Natural killer cell (primary cell): ENCODE results near the gene SPOCK1. TPM values are rescaled to one million over a fixed set of nuclear protein-coding genes. Genes with fewer than 3 reads are reported as not detected.

Experiments
- ATAC-seq, 3 donors: fragments of 150-1000 bp in 2 of 3; fragments of 200-7000 bp in 1 of 3; cut with Tn5 transposase; 1 replicate in 1 of 3; 2 replicates in 2 of 3; pipeline ENCODE4 v1.10.0; 2021; ENCODE audit warnings: mild to moderate bottlenecking in 2 of 3, moderate library complexity in 2 of 3
- DNase-seq, 2 donors: peaks; one replicate each; pipeline versions ENCODE4 v3.0.0 to v3.0.0-alpha.2; 2013 to 2021; ENCODE audit warnings: mixed read lengths in 1 of 2
- H3K27ac ChIP-seq: one replicate; pipeline ENCODE4 v1.5.1; 2013; ENCODE audit warnings: mild to moderate bottlenecking, low read length
- H3K27me3 ChIP-seq: one replicate; pipeline ENCODE4 v1.6.1; 2013; ENCODE audit warnings: low read length; ENCODE audit not compliant: control insufficient read depth, insufficient read depth
- H3K36me3 ChIP-seq: one replicate; pipeline ENCODE4 v1.6.1; 2013; ENCODE audit warnings: low read length; ENCODE audit not compliant: control insufficient read depth, insufficient read depth
- H3K4me1 ChIP-seq: one replicate; pipeline ENCODE4 v1.6.1; 2013; ENCODE audit warnings: low read length; ENCODE audit not compliant: control insufficient read depth, insufficient read depth
- H3K4me3 ChIP-seq: one replicate; pipeline ENCODE4 v1.5.1; 2013; ENCODE audit warnings: low read length
- H3K9me3 ChIP-seq: one replicate; pipeline ENCODE4 v1.6.1; 2013; ENCODE audit warnings: low read length; ENCODE audit not compliant: control insufficient read depth, insufficient read depth
- H3K27ac Mint-ChIP-seq, 2 donors: one replicate each; pipeline ENCODE4 v1.8.0; 2022; ENCODE audit warnings: mild to moderate bottlenecking in 2 of 2, mixed read lengths in 2 of 2, moderate library complexity in 1 of 2
- H3K27me3 Mint-ChIP-seq, 2 donors: one replicate each; pipeline ENCODE4 v1.8.0; 2022; ENCODE audit warnings: low read depth in 2 of 2, mixed read lengths in 2 of 2
- H3K36me3 Mint-ChIP-seq: one replicate; pipeline ENCODE4 v1.8.0; 2022; ENCODE audit warnings: mixed read lengths
- H3K4me1 Mint-ChIP-seq, 2 donors: one replicate each; pipeline ENCODE4 v1.8.0; 2022; ENCODE audit warnings: mixed read lengths in 2 of 2
- H3K4me3 Mint-ChIP-seq: one replicate; pipeline ENCODE4 v1.8.0; 2022; ENCODE audit warnings: mild to moderate bottlenecking, moderate library complexity, mixed read lengths
- H3K9me3 Mint-ChIP-seq, 2 donors: one replicate each; pipeline ENCODE4 v1.8.0; 2022; ENCODE audit warnings: mixed read lengths in 2 of 2
- CTCF ChIP-seq: fragments of 200-600 bp; IDR thresholded peaks from one replicate; pipeline ENCODE4 v1.8.0; 2022; ENCODE audit warnings: antibody characterized with exemption
- WGBS: methylation state at CpG from one replicate; pipeline ENCODE4 v1.1.7; 2013; ENCODE audit warnings: missing lambda C conversion rate; ENCODE audit not compliant: insufficient coverage; 5-methylcytosine and 5-hydroxymethylcytosine counted together
- intact Hi-C: fragments of 100-400 bp; cut with micrococcal nuclease; formaldehyde crosslinking; loops from one replicate; pipeline ENCODE4 v1.14.2; 2022
- total RNA-seq, 4 donors: library from RNA; stranded (reverse); fragments of 120-200 nt in 1 of 4; gene quantifications; one replicate each; pipeline versions ENCODE4 v1.2.3 to v1.2.4, GENCODE V29; 2013 to 2022

The SPOCK1 gene
- total RNA-seq, 3 donors from 2014 or later (not counting 1 experiment from before 2014, with no cell fraction given): 0.09 to 1.6 (median 0.61) TPM

- Mint-ChIP-seq H3K27me3 (peaks cover under 1 to 8% of the 10 kb centered on the region in 2 donors), H3K4me3 (no peak overlapping the region), H3K36me3 (no peaks in the 10 kb centered on the region), H3K4me1 (peaks cover 1 to 4% of the 10 kb centered on the region in 2 donors), H3K9me3 (peaks cover 0 to 2% of the 10 kb centered on the region in 2 donors), H3K27ac (no peak overlapping the region)
- TF ChIP-seq CTCF: no peak
- Histone ChIP-seq H3K9me3 (no peaks in the 10 kb centered on the region), H3K27ac (no peak overlapping the region), H3K27me3 (no peaks in the 10 kb centered on the region), H3K4me1 (no peaks in the 10 kb centered on the region), H3K4me3 (no peak overlapping the region), H3K36me3 (no peaks in the 10 kb centered on the region)
- no peak for DNase-seq
- intact Hi-C loops: no loop called here
- ATAC-seq: no peak
Measured at GRCh38 chr5:137272831-137273230, 226.3 kb downstream of the SPOCK1 start.

- no peak for ATAC-seq
- Mint-ChIP-seq H3K4me1 (peaks cover 6 to 8% of the 10 kb centered on the region in 2 donors), H3K27ac (no peak overlapping the region), H3K9me3 (no peaks in the 10 kb centered on the region), H3K4me3 (no peak overlapping the region), H3K36me3 (no peaks in the 10 kb centered on the region), H3K27me3 (peaks cover 3 to 8% of the 10 kb centered on the region in 2 donors)
- no peak for DNase-seq
- TF ChIP-seq CTCF: no peak
- Histone ChIP-seq H3K4me3 (no peak overlapping the region), H3K27ac (no peak overlapping the region), H3K27me3 (no peaks in the 10 kb centered on the region), H3K9me3 (no peaks in the 10 kb centered on the region), H3K36me3 (no peaks in the 10 kb centered on the region), H3K4me1 (no peaks in the 10 kb centered on the region)
- intact Hi-C loops: no loop called here
- 84% methylated on average over 2 of the region's 2 CpGs for WGBS
Measured at GRCh38 chr5:137269946-137270345, 229.2 kb downstream of the SPOCK1 start.

- Mint-ChIP-seq H3K27ac (no peak overlapping the region), H3K36me3 (no peaks in the 10 kb centered on the region), H3K27me3 (peaks cover 3 to 8% of the 10 kb centered on the region in 2 donors), H3K4me1 (peaks cover 6 to 8% of the 10 kb centered on the region in 2 donors), H3K4me3 (no peak overlapping the region), H3K9me3 (no peaks in the 10 kb centered on the region)
- intact Hi-C loops: no loop called here
- 56% methylated on average over 2 of the region's 2 CpGs for WGBS
- H3K4me3 ChIP-seq: no peak overlapping the region
- H3K36me3 ChIP-seq: no peaks in the 10 kb centered on the region
- H3K4me1 ChIP-seq: no peaks in the 10 kb centered on the region
- H3K27me3 ChIP-seq: no peaks in the 10 kb centered on the region
- no peaks in the 10 kb centered on the region for H3K9me3 ChIP-seq
- ATAC-seq (no peak), DNase-seq (no peak)
- TF ChIP-seq CTCF: no peak
- no peak overlapping the region for H3K27ac ChIP-seq
Measured at GRCh38 chr5:137269274-137269673, 229.9 kb downstream of the SPOCK1 start.

GRCh38 chr5:137268646-137269045, 230.5 kb downstream of the SPOCK1 start:
- Histone ChIP-seq H3K27me3 (no peaks in the 10 kb centered on the region), H3K36me3 (no peaks in the 10 kb centered on the region), H3K27ac (no peak overlapping the region), H3K4me3 (no peak overlapping the region), H3K9me3 (no peaks in the 10 kb centered on the region), H3K4me1 (no peaks in the 10 kb centered on the region)
- ATAC-seq (no peak), DNase-seq (no peak)
- intact Hi-C loops: no loop called here
- no CpG with 5 or more reads among the region's 1 CpG for WGBS
- no peaks in the 10 kb centered on the region for H3K9me3 Mint-ChIP-seq
- no peak for TF ChIP-seq CTCF
- H3K4me1 Mint-ChIP-seq: peaks cover 6 to 8% of the 10 kb centered on the region in 2 donors
- no peak overlapping the region for H3K27ac Mint-ChIP-seq
- H3K4me3 Mint-ChIP-seq: no peak overlapping the region
- peaks cover 3 to 8% of the 10 kb centered on the region in 2 donors for H3K27me3 Mint-ChIP-seq
- H3K36me3 Mint-ChIP-seq: no peaks in the 10 kb centered on the region
